Measurements from ENCODE around the gene EBNA1BP2. TPM values are rescaled to one million over a fixed set of nuclear protein-coding genes. Genes with fewer than 3 reads are reported as not detected.

The EBNA1BP2 gene
- total and polyA plus RNA-seq, 4 donors = 35.9 to 99.4 (median 58.4) TPM

GRCh38 chr1:43153443-43153842 is 18.6 kb downstream of the EBNA1BP2 start:
- Histone ChIP-seq H3K36me3 (ENCODE audit: control insufficient read depth in 4 of 4, insufficient read depth in 4 of 4, low read length in 4 of 4) (no peaks in the 10 kb centered on the region), H3K9me3 (ENCODE audit: control insufficient read depth in 4 of 4, insufficient read depth in 3 of 4, low read length in 3 of 4) (no peaks in the 10 kb centered on the region), H3K27ac (ENCODE audit: low read depth in 1 of 2, low read length in 1 of 2) (no peak overlapping the region), H3K9ac (ENCODE audit: insufficient read depth in 1 of 2, low read length in 2 of 2) (no peak overlapping the region), H3K27me3 (ENCODE audit: control insufficient read depth in 3 of 3, insufficient read depth in 3 of 3, low read length in 2 of 3) (peaks cover 0 to 11% (median 0%) of the 10 kb centered on the region in 3 donors), H3K4me1 (ENCODE audit: control insufficient read depth in 5 of 5, insufficient read depth in 5 of 5, low read length in 5 of 5) (peaks cover 0 to 3% (median under 1%) of the 10 kb centered on the region in 5 donors), H3K4me3 (no peak overlapping the region)
- 94 to 98% methylated on average over 6 of the region's 6 CpGs for WGBS, 2 donors
- ATAC-seq (ENCODE audit: insufficient read depth, low FRiP score) = no peak
- TF ChIP-seq CTCF (IDR thresholded peaks at IDR 0.05; ENCODE audit: control extremely low read depth, extremely low read depth) = no peak
- no peak for DNase-seq

GRCh38 chr1:43152866-43153265 is 19.2 kb downstream of the EBNA1BP2 start:
- H3K4me3 ChIP-seq = no peak overlapping the region
- ATAC-seq (ENCODE audit: insufficient read depth, low FRiP score) = no peak

GRCh38 chr1:43149889-43150288 is 22.2 kb downstream of the EBNA1BP2 start:
- Histone ChIP-seq H3K36me3 (ENCODE audit: control insufficient read depth in 4 of 4, insufficient read depth in 4 of 4, low read length in 4 of 4) (no peaks in the 10 kb centered on the region), H3K9ac (ENCODE audit: insufficient read depth in 1 of 2, low read length in 2 of 2) (no peak overlapping the region), H3K4me3 (no peak overlapping the region), H3K9me3 (ENCODE audit: control insufficient read depth in 4 of 4, insufficient read depth in 3 of 4, low read length in 3 of 4) (peaks cover 0 to 4% (median 0%) of the 10 kb centered on the region in 4 donors), H3K4me1 (ENCODE audit: control insufficient read depth in 5 of 5, insufficient read depth in 5 of 5, low read length in 5 of 5) (peaks cover 0 to 11% (median 6%) of the 10 kb centered on the region in 5 donors), H3K27ac (ENCODE audit: low read depth in 1 of 2, low read length in 1 of 2) (no peak overlapping the region), H3K27me3 (ENCODE audit: control insufficient read depth in 3 of 3, insufficient read depth in 3 of 3, low read length in 2 of 3) (peaks cover 0 to 11% (median 5%) of the 10 kb centered on the region in 3 donors)
- ATAC-seq (ENCODE audit: insufficient read depth, low FRiP score) (no peak), DNase-seq (no peak)
- no peak for TF ChIP-seq CTCF (IDR thresholded peaks at IDR 0.05; ENCODE audit: control extremely low read depth, extremely low read depth)
- 84 to 85% methylated on average over 5 of the region's 5 CpGs for WGBS, 2 donors

More at GRCh38 chr1:43152866-43153265, 19.2 kb downstream of the EBNA1BP2 start:
- Histone ChIP-seq H3K9me3 (ENCODE audit: control insufficient read depth in 4 of 4, insufficient read depth in 3 of 4, low read length in 3 of 4) (no peaks in the 10 kb centered on the region), H3K36me3 (ENCODE audit: control insufficient read depth in 4 of 4, insufficient read depth in 4 of 4, low read length in 4 of 4) (no peaks in the 10 kb centered on the region), H3K9ac (ENCODE audit: insufficient read depth in 1 of 2, low read length in 2 of 2) (no peak overlapping the region), H3K27me3 (ENCODE audit: control insufficient read depth in 3 of 3, insufficient read depth in 3 of 3, low read length in 2 of 3) (peaks cover 0 to 11% (median 0%) of the 10 kb centered on the region in 3 donors), H3K27ac (ENCODE audit: low read depth in 1 of 2, low read length in 1 of 2) (no peak overlapping the region), H3K4me1 (ENCODE audit: control insufficient read depth in 5 of 5, insufficient read depth in 5 of 5, low read length in 5 of 5) (peaks cover 0 to 8% (median 2%) of the 10 kb centered on the region in 5 donors)
- DNase-seq = no peak
- no peak for TF ChIP-seq CTCF (IDR thresholded peaks at IDR 0.05; ENCODE audit: control extremely low read depth, extremely low read depth)
- 41 to 47% methylated on average over 4 of the region's 4 CpGs for WGBS, 2 donors
